A549 treated with AZD9567 at 1 μM for 4 hours (cell line): ENCODE results near the gene PSMG2. TPM values are rescaled to one million over a fixed set of nuclear protein-coding genes. Genes with fewer than 3 reads are reported as not detected.

Source experiments
- total RNA-seq: library from RNA; stranded (reverse); fragments of 200-300 nt; extraction: Qiagen RNA extraction; gene quantifications from 5 replicates; pipeline ENCODE4 v1.2.3, GENCODE V29; 2022; ENCODE audit not compliant: insufficient read depth

PSMG2 gene, protein sequence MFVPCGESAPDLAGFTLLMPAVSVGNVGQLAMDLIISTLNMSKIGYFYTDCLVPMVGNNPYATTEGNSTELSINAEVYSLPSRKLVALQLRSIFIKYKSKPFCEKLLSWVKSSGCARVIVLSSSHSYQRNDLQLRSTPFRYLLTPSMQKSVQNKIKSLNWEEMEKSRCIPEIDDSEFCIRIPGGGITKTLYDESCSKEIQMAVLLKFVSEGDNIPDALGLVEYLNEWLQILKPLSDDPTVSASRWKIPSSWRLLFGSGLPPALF
- 59.0 to 74.4 TPM (median 67.9 TPM) in 5 replicates for total RNA-seq

GRCh38 chr18:12702221-12703095 is at the start of gene PSMG2, which contains the start of gene CEP76:
PSMG2 (plus strand) TSS chr18:12703042; CDS start chr18:12703108, 66 bp downstream.
CEP76 (minus strand) TSS chr18:12702723; CDS start chr18:12702548, 175 bp downstream.

GRCh38 chr18:12657684-12658425 is 45.0 kb upstream of the PSMG2 start, which contains the start of gene SPIRE1:
SPIRE1 (minus strand) TSS chr18:12658107; CDS start chr18:12657866, 241 bp downstream.

Other genes with a start within 250 kb of the PSMG2 start
- 13.0 to 16.9 TPM (median 15.8 TPM) in 5 replicates for gene SPIRE1, start 44.9 kb upstream of the PSMG2 start, total RNA-seq
- gene CEP76, start 319 bp upstream of the PSMG2 start, total RNA-seq = 6.4 to 10.0 TPM (median 6.5 TPM) in 5 replicates
- 20.5 to 24.1 TPM (median 21.4 TPM) in 5 replicates for gene PTPN2, start 181.2 kb downstream of the PSMG2 start, total RNA-seq
- 26.6 to 29.8 TPM (median 28.1 TPM) in 5 replicates for gene SEH1L, start 245.0 kb downstream of the PSMG2 start, total RNA-seq